HG03469 (cell line): ENCODE measurements around the gene BMP2.

Experiments used
- ATAC-seq: cut with Tn5 transposase; IDR thresholded peaks from one replicate; pipeline ENCODE4 v1.9.1; 2021; ENCODE audit warnings: mild to moderate bottlenecking, moderate library complexity, moderate number of reproducible peaks; ENCODE audit not compliant: unreplicated experiment

Gene BMP2

DNA sequence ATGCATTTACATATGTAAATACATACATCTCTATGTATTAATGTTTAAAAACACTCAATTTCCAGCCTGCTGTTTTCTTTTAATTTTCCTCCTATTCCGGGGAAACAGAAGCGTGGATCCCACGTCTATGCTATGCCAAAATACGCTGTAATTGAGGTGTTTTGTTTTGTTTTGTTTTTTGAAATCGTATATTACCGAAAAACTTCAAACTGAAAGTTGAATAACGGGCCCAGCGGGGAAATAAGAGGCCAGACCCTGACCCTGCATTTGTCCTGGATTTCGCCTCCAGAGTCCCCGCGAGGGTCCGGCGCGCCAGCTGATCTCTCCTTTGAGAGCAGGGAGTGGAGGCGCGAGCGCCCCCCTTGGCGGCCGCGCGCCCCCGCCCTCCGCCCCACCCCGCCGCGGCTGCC is 355 bp upstream of the BMP2 start:
- no peak for ATAC-seq

DNA sequence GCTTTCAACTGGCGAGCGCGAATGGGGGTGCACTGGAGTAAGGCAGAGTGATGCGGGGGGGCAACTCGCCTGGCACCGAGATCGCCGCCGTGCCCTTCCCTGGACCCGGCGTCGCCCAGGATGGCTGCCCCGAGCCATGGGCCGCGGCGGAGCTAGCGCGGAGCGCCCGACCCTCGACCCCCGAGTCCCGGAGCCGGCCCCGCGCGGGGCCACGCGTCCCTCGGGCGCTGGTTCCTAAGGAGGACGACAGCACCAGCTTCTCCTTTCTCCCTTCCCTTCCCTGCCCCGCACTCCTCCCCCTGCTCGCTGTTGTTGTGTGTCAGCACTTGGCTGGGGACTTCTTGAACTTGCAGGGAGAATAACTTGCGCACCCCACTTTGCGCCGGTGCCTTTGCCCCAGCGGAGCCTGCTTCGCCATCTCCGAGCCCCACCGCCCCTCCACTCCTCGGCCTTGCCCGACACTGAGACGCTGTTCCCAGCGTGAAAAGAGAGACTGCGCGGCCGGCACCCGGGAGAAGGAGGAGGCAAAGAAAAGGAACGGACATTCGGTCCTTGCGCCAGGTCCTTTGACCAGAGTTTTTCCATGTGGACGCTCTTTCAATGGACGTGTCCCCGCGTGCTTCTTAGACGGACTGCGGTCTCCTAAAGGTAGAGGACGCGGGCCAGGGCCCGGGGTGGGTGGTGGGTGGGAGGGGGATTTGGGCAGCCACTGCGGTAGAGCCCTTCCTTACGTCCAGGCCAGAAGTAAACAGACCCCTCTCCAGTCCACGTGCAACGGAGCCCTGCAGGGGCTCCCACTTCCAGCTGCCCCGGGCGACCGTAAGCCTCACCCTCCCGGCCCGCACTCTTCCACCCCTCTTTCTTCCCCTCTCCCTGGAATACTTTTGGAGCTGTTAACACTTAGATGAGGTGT is 998 bp downstream of the BMP2 start:
- no peak for ATAC-seq

DNA sequence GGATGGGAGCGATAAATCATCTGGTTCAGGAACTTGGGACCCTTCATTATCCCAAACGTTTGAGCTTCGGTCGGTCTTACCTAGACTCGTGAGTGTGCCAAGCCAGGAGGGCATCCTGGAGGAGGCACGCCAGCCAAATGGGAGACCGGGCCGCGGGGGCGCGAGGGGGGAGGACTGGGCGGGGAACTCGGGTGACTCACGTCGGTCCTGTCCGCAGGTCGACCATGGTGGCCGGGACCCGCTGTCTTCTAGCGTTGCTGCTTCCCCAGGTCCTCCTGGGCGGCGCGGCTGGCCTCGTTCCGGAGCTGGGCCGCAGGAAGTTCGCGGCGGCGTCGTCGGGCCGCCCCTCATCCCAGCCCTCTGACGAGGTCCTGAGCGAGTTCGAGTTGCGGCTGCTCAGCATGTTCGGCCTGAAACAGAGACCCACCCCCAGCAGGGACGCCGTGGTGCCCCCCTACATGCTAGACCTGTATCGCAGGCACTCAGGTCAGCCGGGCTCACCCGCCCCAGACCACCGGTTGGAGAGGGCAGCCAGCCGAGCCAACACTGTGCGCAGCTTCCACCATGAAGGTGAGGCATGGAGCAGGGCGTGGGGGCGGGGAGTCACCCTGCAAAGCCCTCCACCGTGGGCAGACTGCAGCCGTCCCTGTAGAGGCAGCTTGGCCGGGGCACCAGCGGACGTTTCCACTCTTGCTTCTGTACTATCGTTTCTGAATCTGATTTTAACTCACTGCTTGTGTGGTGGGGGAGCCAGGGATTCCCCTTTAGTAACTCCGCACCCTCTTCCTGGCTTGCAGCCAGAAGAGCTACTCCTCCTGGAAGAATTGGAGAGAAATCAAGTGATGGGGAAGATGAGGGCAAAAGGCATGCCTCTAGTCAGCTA is 2.7 kb downstream of the BMP2 start:
- no peak for ATAC-seq

DNA sequence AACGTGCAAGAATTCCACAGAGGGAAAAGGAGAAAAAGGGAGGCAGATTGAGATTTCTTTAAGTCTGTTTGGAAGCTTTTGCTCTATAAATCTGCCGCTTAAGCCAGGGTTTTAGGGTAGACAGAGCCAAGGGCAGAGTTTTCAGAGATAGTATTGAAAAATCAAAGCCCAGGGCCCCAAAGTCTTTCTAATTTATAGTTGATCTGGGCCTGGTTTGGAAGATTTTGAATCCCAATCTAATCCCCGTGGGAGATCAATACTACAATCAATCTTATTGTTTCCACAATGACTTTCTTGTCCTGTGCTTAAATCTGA is 3.3 kb downstream of the BMP2 start:
- no peak for ATAC-seq

GRCh38 chr20:6780433-6781190 is 13.1 kb downstream of the BMP2 start:
- no peak for ATAC-seq

GRCh38 chr20:6783752-6784151 is 16.3 kb downstream of the BMP2 start:
- ATAC-seq, result no peak

DNA sequence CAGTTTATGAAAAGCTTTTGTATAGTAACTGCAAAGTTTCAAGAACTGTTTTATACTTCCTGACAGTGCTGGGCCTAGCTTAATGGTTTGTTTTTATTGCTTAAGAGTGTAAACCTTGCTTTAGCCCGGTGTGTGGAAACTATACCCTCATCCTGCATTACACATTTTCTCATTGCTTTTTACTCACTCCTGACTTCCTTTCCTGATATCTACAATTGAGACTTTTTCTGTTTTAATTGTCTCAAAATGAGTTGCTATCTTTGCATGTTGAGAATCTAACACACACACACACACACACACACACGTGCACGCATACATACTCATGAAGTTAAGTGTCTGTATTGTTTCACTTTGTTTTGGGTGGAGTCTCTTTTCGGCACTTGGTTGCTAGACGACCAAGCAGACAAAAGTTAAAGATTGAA is 16.7 kb downstream of the BMP2 start:
- ATAC-seq, result no peak

DNA sequence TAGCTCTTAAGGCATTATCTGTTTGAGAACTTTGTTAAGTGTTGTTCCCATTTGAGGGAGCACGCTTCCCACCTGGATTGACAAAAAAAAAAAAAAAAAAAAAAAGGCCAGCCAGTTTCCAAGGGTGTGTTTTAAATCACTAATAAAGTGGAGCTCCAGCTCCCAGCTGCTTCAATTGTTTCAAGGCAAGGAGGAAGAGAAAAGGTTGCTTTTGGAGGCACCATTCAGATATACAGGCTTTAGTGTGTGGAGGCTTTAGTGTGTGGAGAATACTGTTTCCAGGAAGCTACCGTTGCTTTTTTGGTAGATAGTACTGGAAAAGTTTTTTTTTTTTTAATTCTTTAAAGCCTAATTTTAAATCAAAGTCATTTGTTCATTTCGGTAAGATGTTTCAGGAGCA is 17.3 kb downstream of the BMP2 start:
- no peak for ATAC-seq

- ATAC-seq, result no peak
Measured at GRCh38 chr20:6786548-6786947, 19.1 kb downstream of the BMP2 start.

DNA sequence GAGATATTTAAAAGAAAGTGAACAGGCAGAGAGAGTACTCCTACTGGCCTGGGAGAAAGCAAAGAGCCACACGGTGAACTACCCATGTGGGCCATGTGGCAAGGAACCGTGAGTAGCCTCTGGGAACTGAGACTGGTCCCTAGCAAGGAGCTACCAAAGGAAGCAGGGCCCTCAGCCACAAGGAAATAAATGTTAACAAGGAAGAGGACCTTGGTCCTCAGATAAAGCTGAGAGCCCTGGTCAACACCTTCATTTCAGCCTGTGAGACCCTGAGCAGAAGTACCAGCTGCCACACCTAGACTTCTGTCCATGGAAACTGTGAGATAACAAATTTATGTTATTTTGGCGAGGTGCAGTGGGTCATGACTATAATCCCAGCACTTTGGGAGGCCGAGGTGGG is 25.3 kb downstream of the BMP2 start:
- no peak for ATAC-seq

- no peak for ATAC-seq
Measured at GRCh38 chr20:6802227-6802626, 34.7 kb downstream of the BMP2 start.

DNA sequence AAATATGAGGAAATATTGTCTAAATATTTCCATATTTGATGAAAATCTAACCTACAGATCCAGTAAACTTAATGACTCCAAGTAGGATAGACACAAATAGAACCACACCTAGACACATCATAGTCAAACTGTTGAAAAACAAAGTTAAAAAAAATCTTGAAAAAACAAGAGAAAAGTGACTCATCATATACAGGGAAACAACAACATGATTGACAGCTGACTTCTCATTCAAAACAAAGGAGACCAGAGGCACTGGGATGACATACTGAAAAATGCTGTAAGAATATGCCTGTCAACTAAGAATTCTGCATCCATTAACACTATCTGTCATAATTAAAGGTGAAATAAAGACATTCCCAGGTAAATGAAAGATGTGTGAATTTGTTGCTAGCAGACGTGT is 38.8 kb downstream of the BMP2 start:
- ATAC-seq, result no peak

GRCh38 chr20:6811262-6812035 is 44.0 kb downstream of the BMP2 start:
- no peak for ATAC-seq

GRCh38 chr20:6812530-6812929 is 45.0 kb downstream of the BMP2 start:
- no peak for ATAC-seq

- no peak for ATAC-seq
Measured at GRCh38 chr20:6814945-6815344, 47.5 kb downstream of the BMP2 start.

DNA sequence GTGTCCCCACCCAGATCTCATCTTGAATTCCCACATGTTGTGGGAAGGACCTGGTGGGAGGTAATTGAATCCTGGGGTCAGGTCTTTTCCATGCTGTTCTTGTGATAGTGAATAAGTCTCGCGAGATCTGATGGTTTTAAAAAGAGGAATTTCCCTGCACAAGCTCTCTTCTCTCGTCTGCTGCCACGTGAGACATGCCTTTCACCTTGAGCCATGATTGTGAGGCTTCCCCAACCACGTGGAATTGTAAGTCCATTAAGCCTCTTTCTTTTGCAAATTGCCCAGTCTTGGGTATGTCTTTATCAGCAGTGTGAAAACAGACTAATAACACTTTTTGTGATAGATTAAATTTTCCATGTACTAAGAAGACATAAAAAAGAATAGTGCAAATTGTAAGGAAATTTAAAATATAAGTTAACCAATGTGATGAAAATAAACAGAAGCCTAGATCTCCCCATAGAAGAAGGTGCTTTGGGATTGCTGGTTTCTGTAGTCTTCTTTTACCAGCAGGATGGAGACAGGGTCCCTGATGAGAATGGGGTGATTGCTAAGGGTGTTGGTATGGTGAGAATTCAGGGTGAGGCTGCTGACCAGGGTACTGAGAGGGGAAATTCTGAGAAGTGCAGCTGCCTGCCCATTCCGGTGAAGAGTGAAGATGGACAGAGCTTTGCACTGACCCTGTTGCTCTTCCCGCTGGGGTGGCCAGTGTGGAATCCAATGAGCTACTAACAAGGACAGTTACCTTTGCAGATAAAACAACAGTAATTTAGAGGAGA is 50.7 kb downstream of the BMP2 start:
- no peak for ATAC-seq

GRCh38 chr20:6819599-6819998 is 52.1 kb downstream of the BMP2 start:
- ATAC-seq, result no peak

- ATAC-seq, result no peak
Measured at GRCh38 chr20:6824401-6824800, 56.9 kb downstream of the BMP2 start.

DNA sequence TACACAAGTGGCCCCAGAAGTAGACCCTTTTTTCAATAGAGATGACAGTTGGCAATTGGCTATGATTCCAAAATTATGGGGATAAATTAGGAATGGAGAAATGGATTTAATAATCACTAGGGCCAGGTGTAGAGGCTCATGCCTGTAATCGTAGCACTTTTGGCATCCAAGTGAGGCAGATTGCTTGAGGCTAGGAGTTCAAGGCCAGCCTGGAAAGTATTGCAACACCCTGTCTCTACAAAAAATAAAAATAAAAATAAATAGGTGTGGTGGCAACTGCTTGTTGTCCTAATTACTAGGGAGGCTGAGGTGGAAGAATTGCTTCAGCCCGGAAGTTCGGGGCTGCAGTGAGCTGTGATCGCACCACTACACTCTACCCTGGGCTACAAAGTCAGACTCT is 60.0 kb downstream of the BMP2 start:
- ATAC-seq, result no peak
